GM21576 (cell line): Measurements from ENCODE around the gene STAT1.

Experiments used
- ATAC-seq: cut with Tn5 transposase; IDR thresholded peaks from one replicate; pipeline ENCODE4 v1.9.1; 2021; ENCODE audit warnings: mild to moderate bottlenecking, moderate library complexity; ENCODE audit not compliant: unreplicated experiment

STAT1 gene

DNA sequence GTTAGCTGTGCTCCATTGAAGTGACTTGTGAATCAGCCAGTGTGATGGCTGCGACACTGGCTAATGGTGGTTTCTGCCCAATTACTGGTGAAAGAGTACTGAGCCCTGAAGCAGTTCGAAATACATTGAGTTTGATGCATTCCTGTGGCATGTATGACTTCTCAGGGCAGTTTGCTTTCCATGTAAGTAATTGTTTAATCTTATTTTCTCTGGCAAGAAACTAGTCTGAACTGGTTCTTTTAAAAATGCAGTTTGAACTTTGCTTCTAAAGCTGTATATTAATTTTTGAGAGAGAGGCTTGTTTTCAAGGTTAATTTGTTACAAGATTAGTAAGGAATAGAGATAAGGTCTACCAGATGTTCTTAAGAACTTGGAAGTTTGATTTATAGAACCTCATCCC is 86.7 kb downstream of the STAT1 start:
- ATAC-seq = no peak

DNA sequence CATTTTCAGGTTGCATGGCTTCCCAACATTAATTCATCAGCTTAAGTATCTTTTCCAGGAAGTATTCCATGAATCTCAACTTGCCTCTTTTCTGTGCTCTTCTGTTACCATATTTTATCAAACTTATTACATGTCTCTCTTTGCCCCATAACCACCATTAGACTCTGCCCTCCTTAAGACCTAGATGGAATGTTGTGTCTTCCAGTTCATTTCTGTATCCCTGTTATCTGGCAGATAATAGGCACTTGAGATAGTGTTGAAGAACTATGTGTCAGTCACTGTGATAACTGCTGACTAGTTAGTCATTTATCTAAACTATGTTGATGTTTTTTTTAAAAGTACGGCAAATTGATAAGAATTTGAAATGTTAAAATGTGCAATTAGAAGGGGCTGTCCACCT is 91.6 kb downstream of the STAT1 start:
- ATAC-seq = no peak

GRCh38 chr2:190920085-190920484 is 93.9 kb downstream of the STAT1 start:
- ATAC-seq = no peak
